ENCODE measurements around the gene PAQR5.
A peak's percentile ranks its signal among the peaks of the same experiment; 100 is the strongest.
"Not testable (repeated sequence)": the region's sequence is repeated elsewhere in the genome, so short reads cannot be mapped to it uniquely, and the experiment has no call there.

PAQR5 gene

DNA sequence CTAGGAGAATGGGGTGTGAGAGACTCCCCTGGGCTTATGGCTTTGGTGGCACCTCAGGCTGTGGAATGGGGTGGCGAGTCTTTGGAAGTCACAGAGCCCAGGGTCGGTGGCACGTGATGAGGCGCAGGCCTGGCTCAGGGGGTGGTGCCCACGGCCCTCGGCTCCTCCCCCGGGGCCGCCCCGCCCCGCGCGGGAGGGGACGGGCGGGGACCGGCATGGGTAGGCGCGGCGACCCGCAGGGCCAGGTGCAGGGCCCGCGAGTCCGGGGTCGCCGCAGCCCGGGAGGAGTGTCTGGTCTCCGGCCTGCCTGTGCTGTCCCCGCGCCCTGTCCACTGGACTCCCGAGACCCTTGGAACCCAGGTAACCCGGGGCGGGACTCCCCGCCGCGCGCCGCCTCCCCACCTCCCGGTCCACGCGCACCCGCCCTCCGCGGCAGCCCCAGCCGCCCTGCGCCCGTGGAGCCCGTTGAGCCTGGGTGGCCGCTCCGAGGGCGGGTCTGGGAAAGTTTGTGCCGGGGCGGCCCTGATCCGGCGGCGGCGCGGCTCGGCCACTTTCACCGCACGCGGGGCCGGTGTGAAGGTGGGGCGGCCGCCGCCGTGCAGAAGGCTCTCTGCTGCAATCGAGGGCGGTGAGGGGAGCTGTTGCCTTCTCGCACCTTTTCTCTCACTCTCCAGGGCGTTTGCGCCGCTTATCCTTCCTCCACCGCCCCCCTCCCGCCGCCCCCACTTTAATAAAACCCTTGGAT, at the start of gene PAQR5:
TSS of gene PAQR5 (plus strand) at position 216 of the 745 bp plus-strand sequence. CDS start 61,169 bp downstream, outside the sequence.
- no peak for DNase-seq (ENCODE audit: low read depth)

DNA sequence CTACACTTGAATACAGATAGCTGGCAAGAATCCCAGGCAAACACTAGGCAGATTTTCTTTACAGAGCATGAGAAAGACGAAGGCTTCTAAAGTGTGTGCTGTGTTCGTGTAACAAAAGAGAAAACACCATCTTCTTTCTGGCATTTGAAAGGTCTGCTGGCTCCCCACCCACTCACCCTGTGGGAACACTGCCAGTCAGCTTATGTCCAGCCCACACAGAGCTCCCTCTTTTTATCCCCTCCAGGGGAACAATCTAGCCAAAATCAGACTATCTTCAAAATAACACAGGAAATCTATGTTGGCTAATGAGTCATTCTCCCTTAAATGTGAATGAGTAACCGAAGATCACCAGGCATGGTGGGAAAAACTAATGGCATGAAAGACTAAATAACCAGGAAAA, 45.6 kb upstream of the PAQR5 start:
- peak; percentile 45 for DNase-seq (ENCODE audit: low read depth)

GRCh38 chr15:69265347-69265955, 33.3 kb upstream of the PAQR5 start:
- DNase-seq (ENCODE audit: low read depth) = no peak

- no peak for DNase-seq (ENCODE audit: low read depth)
Measured at GRCh38 chr15:69271217-69271616, 27.5 kb upstream of the PAQR5 start.

DNA sequence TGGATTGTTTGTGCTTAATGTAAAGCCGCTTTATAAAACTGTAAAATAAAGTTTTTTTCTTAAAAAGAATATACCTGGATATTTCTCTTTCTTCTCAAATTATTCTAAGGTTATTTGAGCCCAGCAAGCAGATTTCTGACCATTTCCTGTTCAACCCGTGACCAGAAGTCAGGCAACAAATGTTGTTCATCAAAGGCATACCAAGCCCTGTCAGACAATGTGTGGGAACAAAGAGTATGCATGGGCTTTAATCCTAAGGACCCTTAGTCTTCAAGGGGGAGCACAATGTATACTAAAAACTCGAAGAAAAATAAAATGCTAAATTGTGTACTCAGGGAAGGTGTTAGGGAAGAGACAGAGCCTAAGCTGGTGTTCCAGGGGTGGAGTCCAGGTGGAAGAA, 26.6 kb upstream of the PAQR5 start:
- DNase-seq (ENCODE audit: low read depth) = no peak

DNA sequence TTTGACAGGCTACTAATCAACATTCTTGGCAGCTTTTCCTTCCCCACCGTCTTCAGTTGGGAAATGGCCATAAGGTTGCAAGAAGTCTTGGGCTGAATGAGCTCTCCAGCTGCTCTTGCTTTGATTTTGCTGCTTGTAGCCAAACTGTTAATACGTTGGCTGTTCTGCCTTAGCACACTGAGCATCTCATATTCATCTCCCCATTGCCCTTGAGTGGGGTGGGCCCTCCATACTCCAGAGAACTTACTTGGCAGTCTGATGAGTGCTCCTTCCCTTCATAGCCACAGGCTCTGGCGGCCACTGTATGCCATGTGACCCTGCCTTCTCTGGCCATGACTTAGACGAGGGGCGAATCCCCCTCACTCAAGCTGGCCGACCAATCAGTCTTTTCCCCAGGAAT, 25.8 kb upstream of the PAQR5 start:
- no peak for DNase-seq (ENCODE audit: low read depth)

DNA sequence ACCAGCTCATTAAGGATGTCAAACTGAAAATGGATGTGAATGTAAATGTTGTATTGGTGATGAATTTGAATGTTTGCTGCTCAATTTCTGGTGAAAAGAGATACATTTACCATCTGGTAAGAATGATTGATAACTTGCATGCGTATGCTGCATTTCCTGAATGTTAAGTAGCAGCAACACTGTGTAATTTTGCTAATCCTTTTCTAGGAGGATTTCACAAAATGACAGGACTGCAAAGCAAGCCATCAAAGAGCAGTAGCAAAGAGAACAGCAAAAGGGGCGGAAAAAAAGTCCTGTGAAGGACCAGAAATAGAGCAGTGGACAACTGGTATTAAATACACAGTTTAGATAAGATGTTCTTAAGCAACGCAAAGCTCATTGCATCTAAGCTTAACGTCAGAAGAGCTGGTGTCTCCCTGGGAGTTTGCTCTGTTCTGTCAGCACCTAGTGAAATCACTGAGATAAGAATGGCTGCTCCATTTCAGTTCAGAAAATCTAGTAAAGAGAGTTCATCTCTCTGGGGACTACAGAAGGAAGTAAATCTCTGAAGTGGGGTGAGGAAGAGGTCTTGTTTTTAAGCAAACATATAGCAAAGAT, 23.5 kb upstream of the PAQR5 start:
- DNase-seq (ENCODE audit: low read depth) = no peak

- DNase-seq (ENCODE audit: low read depth) = no peak
Measured at GRCh38 chr15:69275933-69276560, 22.7 kb upstream of the PAQR5 start.

GRCh38 chr15:69277316-69277715, 21.4 kb upstream of the PAQR5 start:
- no peak for DNase-seq (ENCODE audit: low read depth)

- no peak for DNase-seq (ENCODE audit: low read depth)
Measured at GRCh38 chr15:69279636-69280035, 19.1 kb upstream of the PAQR5 start.

DNA sequence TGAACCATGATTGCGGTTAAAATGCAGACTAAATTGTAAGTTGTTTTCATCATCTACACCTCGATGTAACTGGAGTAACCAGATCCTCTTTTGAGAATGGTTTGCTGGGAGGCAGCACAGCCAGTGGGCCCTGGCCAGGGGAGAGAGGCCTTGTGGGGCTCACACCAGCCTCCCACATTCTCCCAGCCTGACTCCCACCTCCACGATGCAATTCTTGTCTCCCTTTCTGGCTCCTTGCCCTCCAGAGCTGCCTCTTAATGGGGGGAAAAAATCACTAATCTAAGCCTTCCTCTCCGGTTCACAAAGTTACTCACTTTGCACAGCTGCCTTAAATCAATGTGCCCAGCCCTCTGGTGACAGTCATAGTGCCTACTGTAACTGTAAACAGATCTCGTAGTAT, 17.9 kb upstream of the PAQR5 start:
- DNase-seq (ENCODE audit: low read depth) = no peak

DNA sequence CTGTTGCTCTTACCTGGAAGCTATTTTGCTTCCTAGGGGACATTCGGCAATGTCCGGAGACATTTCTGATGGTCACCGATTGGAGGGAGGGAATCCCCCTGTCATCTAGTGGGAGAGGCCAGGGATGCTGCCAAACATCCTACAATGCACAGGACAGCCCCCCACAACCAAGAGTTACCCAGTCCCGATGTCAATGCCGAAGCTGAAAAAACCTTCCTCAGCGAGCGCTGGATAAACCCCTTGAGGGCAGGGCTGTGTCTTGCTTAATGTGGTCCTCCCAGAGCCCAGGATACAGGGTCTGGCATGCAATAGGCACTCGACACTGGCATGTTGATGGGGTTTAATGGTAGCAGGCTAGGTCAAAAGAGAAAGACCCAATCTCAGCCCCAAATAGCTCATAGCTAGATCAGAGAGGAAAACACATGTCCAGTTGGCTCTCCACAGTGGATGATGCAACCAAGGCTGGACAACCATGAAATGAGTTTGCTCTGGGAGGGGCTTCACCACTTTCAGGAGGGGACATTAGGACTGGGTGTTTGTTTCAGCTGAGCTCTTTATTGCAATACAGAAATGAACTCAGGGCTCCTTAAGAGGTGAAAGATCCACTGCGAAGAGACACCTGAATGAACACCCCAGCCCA, 16.5 kb upstream of the PAQR5 start:
- DNase-seq (ENCODE audit: low read depth) = no peak

- no peak for DNase-seq (ENCODE audit: low read depth)
Measured at GRCh38 chr15:69285834-69286233, 12.9 kb upstream of the PAQR5 start.

GRCh38 chr15:69288011-69288410, 10.7 kb upstream of the PAQR5 start:
- no peak for DNase-seq (ENCODE audit: low read depth)

GRCh38 chr15:69288531-69289341, 10.0 kb upstream of the PAQR5 start:
- no peak for DNase-seq (ENCODE audit: low read depth)

GRCh38 chr15:69289342-69290146, 9.2 kb upstream of the PAQR5 start:
- DNase-seq (ENCODE audit: low read depth) = no peak

DNA sequence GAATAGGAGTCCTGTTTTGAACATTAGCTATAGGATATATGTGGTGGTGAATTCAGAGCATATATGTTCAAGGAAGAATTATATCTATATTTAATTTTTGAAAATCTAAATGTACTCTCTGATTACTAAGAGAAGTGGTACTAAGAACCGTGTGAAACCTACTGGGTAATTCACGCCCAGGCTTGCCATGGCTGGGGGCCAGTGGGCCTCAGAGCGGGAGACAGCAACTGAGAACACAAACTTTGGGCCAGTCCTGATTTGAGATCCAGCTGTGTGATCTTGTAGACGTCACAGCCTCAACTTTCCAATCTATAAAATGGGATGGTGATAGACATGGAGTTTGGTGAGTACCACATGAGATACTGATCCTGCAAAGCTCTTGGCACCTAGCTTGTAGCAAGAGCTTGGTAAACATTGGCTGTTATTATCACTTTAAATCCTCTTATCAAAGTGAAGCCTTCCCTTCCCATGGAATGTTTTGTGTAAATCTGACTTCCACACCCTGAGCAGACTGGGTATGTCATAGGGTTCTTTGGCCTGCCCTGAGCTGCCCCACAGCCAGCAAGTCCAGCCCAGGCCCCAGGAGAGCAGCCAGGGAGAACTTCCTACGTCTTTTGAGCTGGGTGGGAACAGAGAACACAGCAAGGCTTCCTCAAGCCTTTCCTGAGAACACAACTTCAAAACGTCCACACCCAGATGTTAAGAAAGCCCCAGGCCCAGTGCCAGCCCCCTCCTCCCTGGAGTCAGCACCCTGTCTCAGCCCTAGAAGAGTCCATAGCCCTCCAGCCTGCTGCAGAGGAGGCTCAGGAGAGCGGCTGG, 8.2 kb upstream of the PAQR5 start:
- no peak for DNase-seq (ENCODE audit: low read depth)

GRCh38 chr15:69291651-69292050, 7.1 kb upstream of the PAQR5 start:
- not testable (repeated sequence) for DNase-seq (ENCODE audit: low read depth)

GRCh38 chr15:69292826-69293420, 5.8 kb upstream of the PAQR5 start:
- no peak for DNase-seq (ENCODE audit: low read depth)

Data from HS-5 (cell line).